ENCODE results near the gene TUBA4A.
"Not testable (repeated sequence)": the region's sequence is repeated elsewhere in the genome, so short reads cannot be mapped to it uniquely, and the experiment has no call there.

The TUBA4A gene

GRCh38 chr2:219253753-219254589, at the start of gene TUBA4A:
Gene TUBA4A (minus strand): TSS chr2:219253918. CDS start chr2:219253858, 60 bp downstream.
- DNase-seq = peak; percentile 90

- DNase-seq = no peak
These were observed 48.8 kb upstream of the TUBA4A start for GRCh38 chr2:219302412-219302968.

GRCh38 chr2:219300022-219300421, 46.3 kb upstream of the TUBA4A start:
- DNase-seq = no peak

- no peak for DNase-seq
These were observed 45.6 kb upstream of the TUBA4A start for GRCh38 chr2:219299372-219299760.

GRCh38 chr2:219298759-219299371, 45.1 kb upstream of the TUBA4A start:
- DNase-seq = peak; percentile 87

- DNase-seq = no peak
These were observed 44.2 kb upstream of the TUBA4A start for GRCh38 chr2:219297766-219298456.

- no peak for DNase-seq
These were observed 43.1 kb upstream of the TUBA4A start for GRCh38 chr2:219296631-219297391.

- no peak for DNase-seq
These were observed 42.4 kb upstream of the TUBA4A start for GRCh38 chr2:219296142-219296541.

- DNase-seq = peak; percentile 89
These were observed 40.9 kb upstream of the TUBA4A start for GRCh38 chr2:219294356-219295351.

GRCh38 chr2:219293736-219294231, 40.1 kb upstream of the TUBA4A start:
- no peak for DNase-seq

- no peak for DNase-seq
These were observed 38.9 kb upstream of the TUBA4A start for GRCh38 chr2:219292616-219293015.

- no peak for DNase-seq
These were observed 38.3 kb upstream of the TUBA4A start for GRCh38 chr2:219291910-219292490.

GRCh38 chr2:219291394-219291793, 37.7 kb upstream of the TUBA4A start:
- DNase-seq = no peak

GRCh38 chr2:219290381-219291171, 36.9 kb upstream of the TUBA4A start:
- no peak for DNase-seq

- DNase-seq = no peak
These were observed 36.0 kb upstream of the TUBA4A start for GRCh38 chr2:219289537-219290361.

- DNase-seq = no peak
These were observed 35.4 kb upstream of the TUBA4A start for GRCh38 chr2:219289195-219289536.

GRCh38 chr2:219287580-219288265, 34.0 kb upstream of the TUBA4A start:
- DNase-seq = no peak

- not testable (repeated sequence) for DNase-seq
These were observed 33.4 kb upstream of the TUBA4A start for GRCh38 chr2:219287116-219287440.
